ENCODE results near the gene USB1.
A peak's percentile ranks its signal among the peaks of the same experiment; 100 is the strongest.

GRCh38 chr16:58000706-58001676 is at the start of gene USB1:
- TF ChIP-seq EZH2 (IDR thresholded peaks at IDR 0.05; ENCODE audit: low read depth) (no peak), CTCF (conservative IDR thresholded peaks at IDR 0.05) (peak; percentile 67)
